CD4-positive, alpha-beta T cell treated with Interleukin-4 for 4 hours (primary cell): ENCODE measurements around the gene TIGAR.

ENCODE experiments used
- DNase-seq: peaks from one replicate; pipeline ENCODE4 v3.0.0-alpha.2; 2020

The TIGAR gene

GRCh38 chr12:4386801-4387200 is 65.8 kb downstream of the TIGAR start:
- no peak for DNase-seq

- no peak for DNase-seq
These were observed 66.6 kb downstream of the TIGAR start for GRCh38 chr12:4387607-4388006.

GRCh38 chr12:4388032-4388431 is 67.0 kb downstream of the TIGAR start:
- no peak for DNase-seq

- DNase-seq, result no peak
These were observed 67.6 kb downstream of the TIGAR start for GRCh38 chr12:4388662-4389061.

- DNase-seq, result no peak
These were observed 71.3 kb downstream of the TIGAR start for GRCh38 chr12:4392223-4392742.

GRCh38 chr12:4393211-4393610 is 72.2 kb downstream of the TIGAR start:
- no peak for DNase-seq

GRCh38 chr12:4395818-4396217 is 74.8 kb downstream of the TIGAR start:
- no peak for DNase-seq

- DNase-seq, result no peak
These were observed 80.1 kb downstream of the TIGAR start for GRCh38 chr12:4401117-4401516.

GRCh38 chr12:4402996-4403395 is 82.0 kb downstream of the TIGAR start:
- DNase-seq, result no peak
